ENCODE data around the gene GNL1.
A peak's percentile ranks its signal among the peaks of the same experiment; 100 is the strongest.

GNL1 gene

DNA sequence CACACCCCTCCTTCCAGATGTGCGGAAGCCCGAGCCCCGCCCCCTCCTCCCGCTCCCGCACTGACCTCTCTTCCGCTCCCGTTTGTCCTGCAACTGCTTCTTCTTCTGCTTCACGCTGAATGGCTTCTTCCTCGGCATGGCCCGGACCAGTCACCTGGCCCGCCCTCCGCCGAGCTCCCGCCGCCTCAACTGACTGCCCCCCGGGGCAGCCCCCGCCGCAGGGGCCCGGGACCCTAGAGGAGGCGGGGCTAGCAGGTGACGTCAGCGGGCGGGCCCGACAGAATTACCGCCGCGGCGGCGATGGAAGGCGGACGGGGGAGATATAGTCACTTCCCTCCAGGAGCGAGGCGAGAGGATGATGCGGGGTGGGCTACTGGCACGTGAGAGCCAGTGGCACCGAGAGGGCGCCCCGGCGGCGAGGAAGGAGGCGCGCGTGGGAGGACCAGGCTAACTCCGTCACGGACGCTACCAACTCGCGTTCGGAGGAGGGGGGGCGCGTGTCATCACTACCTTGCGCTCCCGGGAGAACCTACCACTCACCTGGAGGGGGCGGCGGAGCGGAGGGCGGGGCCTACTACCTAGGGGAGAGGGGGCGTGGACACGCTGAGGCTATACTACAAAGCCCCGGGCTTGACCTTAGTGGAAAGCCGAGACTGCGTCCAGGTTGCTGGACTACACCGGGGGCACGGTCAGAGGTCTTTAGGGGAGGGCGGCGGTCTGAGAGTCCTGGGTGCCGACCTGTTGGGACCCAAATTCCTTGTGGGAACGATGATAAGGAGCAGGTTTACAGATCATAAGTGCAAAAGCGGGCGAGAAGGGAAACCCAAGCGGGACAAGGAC, at the start of gene GNL1:
Gene GNL1, minus strand, starts transcription at position 424 of the 840 bp plus-strand sequence. Its CDS starts 286 bp downstream, at position 138.
- Histone ChIP-seq H3K4me1 (ENCODE audit: control insufficient read depth, insufficient read depth, low read length) (0 out of 2 replicates have a peak, but pooled peaks cover 3% of the 10 kb centered on the region), H3K9me3 (ENCODE audit: control insufficient read depth, insufficient read depth, low read depth, low read length) (no peaks in the 10 kb centered on the region), H3K27ac (ENCODE audit: extremely low read depth, low read depth, low read length) (peak within 1 kb of the TSS; percentile 74), H3K4me3 (ENCODE audit: low read depth, low read length) (peak within 1 kb of the TSS; percentile 86), H3K36me3 (ENCODE audit: control insufficient read depth in 2 of 2, insufficient read depth in 1 of 2, low read length in 2 of 2) (peaks cover 20 to 53% of the 10 kb centered on the region in 2 experiments; a peak in 2 of 3 replicates)
- ChIA-PET CTCF (interaction anchor here (0.6 to 9.2 kb wide), 4 partner anchors 13 to 116 kb away, joined by 3 to 175 read pairs (median 5); partner anchors contain the start of genes ABCF1 and DHX16), POLR2A (interaction anchor here (0.5 to 4.1 kb wide), 13 partner anchors 9 to 1959 kb away, joined by 3 to 41 read pairs (median 5); partner anchors contain the start of genes ABCF1, DHX16, MRPS18B and PPP1R10)
- no peak for TF ChIP-seq ZNF211 (tag by site-specific recombination; IDR thresholded peaks at IDR 0.05; ENCODE audit: low read depth)
- peak; percentile 13; the same call in 1 of the 2 replicates for TF ChIP-seq KLF7 (tag by site-specific recombination; IDR thresholded peaks at IDR 0.05; ENCODE audit: borderline replicate concordance)
- TF ChIP-seq ZBTB21 (tag by site-specific recombination; IDR thresholded peaks at IDR 0.05), result peak; percentile 95
- TF ChIP-seq, protein P1, sequence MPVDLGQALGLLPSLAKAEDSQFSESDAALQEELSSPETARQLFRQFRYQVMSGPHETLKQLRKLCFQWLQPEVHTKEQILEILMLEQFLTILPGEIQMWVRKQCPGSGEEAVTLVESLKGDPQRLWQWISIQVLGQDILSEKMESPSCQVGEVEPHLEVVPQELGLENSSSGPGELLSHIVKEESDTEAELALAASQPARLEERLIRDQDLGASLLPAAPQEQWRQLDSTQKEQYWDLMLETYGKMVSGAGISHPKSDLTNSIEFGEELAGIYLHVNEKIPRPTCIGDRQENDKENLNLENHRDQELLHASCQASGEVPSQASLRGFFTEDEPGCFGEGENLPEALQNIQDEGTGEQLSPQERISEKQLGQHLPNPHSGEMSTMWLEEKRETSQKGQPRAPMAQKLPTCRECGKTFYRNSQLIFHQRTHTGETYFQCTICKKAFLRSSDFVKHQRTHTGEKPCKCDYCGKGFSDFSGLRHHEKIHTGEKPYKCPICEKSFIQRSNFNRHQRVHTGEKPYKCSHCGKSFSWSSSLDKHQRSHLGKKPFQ (tag by site-specific recombination; IDR thresholded peaks at IDR 0.05), result no peak
- no peak for TF ChIP-seq ZNF768 (tag by site-specific recombination; IDR thresholded peaks at IDR 0.05)
- peak; percentile 85 for TF ChIP-seq HIC1 (tag by site-specific recombination; IDR thresholded peaks at IDR 0.05)
- peak; percentile 98 for TF ChIP-seq ZNF629 (tag by site-specific recombination; IDR thresholded peaks at IDR 0.05)
- TF ChIP-seq ZFP37 (tag by site-specific recombination; IDR thresholded peaks at IDR 0.05), result peak; percentile 2; the same call in 1 of the 2 replicates
- no peak for TF ChIP-seq ZNF548 (tag by site-specific recombination; IDR thresholded peaks at IDR 0.05)
- TF ChIP-seq PRDM2 (tag by site-specific recombination; IDR thresholded peaks at IDR 0.05; ENCODE audit: borderline replicate concordance), result no peak
- peak; percentile 5; the same call in 1 of the 2 replicates for TF ChIP-seq ZBTB48 (tag by site-specific recombination; IDR thresholded peaks at IDR 0.05)
- no peak for TF ChIP-seq ZNF624 (tag by site-specific recombination; IDR thresholded peaks at IDR 0.05)
- TF ChIP-seq ZNF558 (tag by site-specific recombination; IDR thresholded peaks at IDR 0.05), result no peak
- no peak for TF ChIP-seq ZNF670 (tag by site-specific recombination; IDR thresholded peaks at IDR 0.05; ENCODE audit: low read depth)
- no peak for TF ChIP-seq ZNF792 (tag by site-specific recombination; IDR thresholded peaks at IDR 0.05)
- no peak for TF ChIP-seq ZNF530 (tag by site-specific recombination; IDR thresholded peaks at IDR 0.05; ENCODE audit: low read depth)
- TF ChIP-seq ZNF561 (tag by site-specific recombination; IDR thresholded peaks at IDR 0.05; ENCODE audit: borderline replicate concordance), result no peak
- TF ChIP-seq, protein P2, sequence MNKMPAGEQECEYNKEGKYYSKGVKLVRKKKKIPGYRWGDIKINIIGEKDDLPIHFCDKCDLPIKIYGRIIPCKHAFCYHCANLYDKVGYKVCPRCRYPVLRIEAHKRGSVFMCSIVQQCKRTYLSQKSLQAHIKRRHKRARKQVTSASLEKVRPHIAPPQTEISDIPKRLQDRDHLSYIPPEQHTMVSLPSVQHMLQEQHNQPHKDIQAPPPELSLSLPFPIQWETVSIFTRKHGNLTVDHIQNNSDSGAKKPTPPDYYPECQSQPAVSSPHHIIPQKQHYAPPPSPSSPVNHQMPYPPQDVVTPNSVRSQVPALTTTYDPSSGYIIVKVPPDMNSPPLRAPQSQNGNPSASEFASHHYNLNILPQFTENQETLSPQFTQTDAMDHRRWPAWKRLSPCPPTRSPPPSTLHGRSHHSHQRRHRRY (tag by site-specific recombination; IDR thresholded peaks at IDR 0.05), result no peak
- 0 out of 2 replicates have a peak, but pooled peaks have one; percentile 43 for TF ChIP-seq ZNF2 (tag by site-specific recombination; IDR thresholded peaks at IDR 0.05)
- TF ChIP-seq ZNF658 (tag by site-specific recombination; IDR thresholded peaks at IDR 0.05), result no peak
- no peak for TF ChIP-seq ZNF169 (tag by site-specific recombination; IDR thresholded peaks at IDR 0.05)
- no peak for TF ChIP-seq ZNF280C (tag by site-specific recombination; IDR thresholded peaks at IDR 0.05)
- TF ChIP-seq GLI4 (tag by site-specific recombination; IDR thresholded peaks at IDR 0.05), result no peak
- no peak for TF ChIP-seq ZNF791 (tag by site-specific recombination; IDR thresholded peaks at IDR 0.05)

Measured in HEK293 (cell line).